Measurements from ENCODE around the gene CDK1.
A peak's percentile ranks its signal among the peaks of the same experiment; 100 is the strongest.

CDK1 gene

GRCh38 chr10:60809157-60809556 lies 30.9 kb downstream of the CDK1 start:
- H3K9me3 ChIP-seq (replicated peaks; ENCODE audit: insufficient read depth, low read length), result no peaks in the 10 kb centered on the region
- no peaks in the 10 kb centered on the region for H3K27me3 ChIP-seq (replicated peaks; ENCODE audit: insufficient read depth, low read length)
- no peak for DNase-seq
- no peak overlapping the region for H3K27ac ChIP-seq (ENCODE audit: low read length)
- H3K4me3 ChIP-seq (ENCODE audit: low read length), result no peak overlapping the region
- no peaks in the 10 kb centered on the region for H3K79me2 ChIP-seq (ENCODE audit: low read length)
- H3K4me2 ChIP-seq (ENCODE audit: low read depth, low read length), result no peak overlapping the region
- no peaks in the 10 kb centered on the region for H4K20me1 ChIP-seq (ENCODE audit: insufficient read depth, low read length)
- TF ChIP-seq EZH2phosphoT487 (IDR thresholded peaks at IDR 0.05; ENCODE audit: low read length) (no peak), EZH2 (optimal IDR thresholded peaks at IDR 0.05; ENCODE audit: low read depth, low read length) (no peak)
- TF ChIP-seq, protein P1, sequence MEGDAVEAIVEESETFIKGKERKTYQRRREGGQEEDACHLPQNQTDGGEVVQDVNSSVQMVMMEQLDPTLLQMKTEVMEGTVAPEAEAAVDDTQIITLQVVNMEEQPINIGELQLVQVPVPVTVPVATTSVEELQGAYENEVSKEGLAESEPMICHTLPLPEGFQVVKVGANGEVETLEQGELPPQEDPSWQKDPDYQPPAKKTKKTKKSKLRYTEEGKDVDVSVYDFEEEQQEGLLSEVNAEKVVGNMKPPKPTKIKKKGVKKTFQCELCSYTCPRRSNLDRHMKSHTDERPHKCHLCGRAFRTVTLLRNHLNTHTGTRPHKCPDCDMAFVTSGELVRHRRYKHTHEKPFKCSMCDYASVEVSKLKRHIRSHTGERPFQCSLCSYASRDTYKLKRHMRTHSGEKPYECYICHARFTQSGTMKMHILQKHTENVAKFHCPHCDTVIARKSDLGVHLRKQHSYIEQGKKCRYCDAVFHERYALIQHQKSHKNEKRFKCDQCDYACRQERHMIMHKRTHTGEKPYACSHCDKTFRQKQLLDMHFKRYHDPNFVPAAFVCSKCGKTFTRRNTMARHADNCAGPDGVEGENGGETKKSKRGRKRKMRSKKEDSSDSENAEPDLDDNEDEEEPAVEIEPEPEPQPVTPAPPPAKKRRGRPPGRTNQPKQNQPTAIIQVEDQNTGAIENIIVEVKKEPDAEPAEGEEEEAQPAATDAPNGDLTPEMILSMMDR (IDR thresholded peaks at IDR 0.05; ENCODE audit: low read length), result no peak
- H3K9me2 ChIP-seq (replicated peaks; ENCODE audit: insufficient read depth, low read length), result no peaks in the 10 kb centered on the region
- no peaks in the 10 kb centered on the region for H3K4me1 ChIP-seq (ENCODE audit: low read length)
- no peak overlapping the region for H2AFZ ChIP-seq (ENCODE audit: low read length)
- no peak overlapping the region for H3K9ac ChIP-seq (ENCODE audit: low read length)
- no peaks in the 10 kb centered on the region for H3K36me3 ChIP-seq (replicated peaks; ENCODE audit: insufficient read depth, low read length)
- H3F3A ChIP-seq (ENCODE audit: insufficient read depth, low read length), result no peaks in the 10 kb centered on the region

- TF ChIP-seq EZH2 (optimal IDR thresholded peaks at IDR 0.05; ENCODE audit: low read depth, low read length), result no peak
- TF ChIP-seq, protein P1 (IDR thresholded peaks at IDR 0.05; ENCODE audit: low read length), result no peak
- no peak for TF ChIP-seq EZH2phosphoT487 (IDR thresholded peaks at IDR 0.05; ENCODE audit: low read length)
- Histone ChIP-seq H3K4me3 (ENCODE audit: low read length) (no peak overlapping the region), H3K27ac (ENCODE audit: low read length) (no peak overlapping the region), H3F3A (ENCODE audit: insufficient read depth, low read length) (no peaks in the 10 kb centered on the region), H3K36me3 (replicated peaks; ENCODE audit: insufficient read depth, low read length) (no peaks in the 10 kb centered on the region), H3K9ac (ENCODE audit: low read length) (no peak overlapping the region), H3K9me3 (replicated peaks; ENCODE audit: insufficient read depth, low read length) (no peaks in the 10 kb centered on the region), H3K27me3 (replicated peaks; ENCODE audit: insufficient read depth, low read length) (no peaks in the 10 kb centered on the region), H3K9me2 (replicated peaks; ENCODE audit: insufficient read depth, low read length) (no peaks in the 10 kb centered on the region), H3K79me2 (ENCODE audit: low read length) (no peaks in the 10 kb centered on the region), H3K4me1 (ENCODE audit: low read length) (no peaks in the 10 kb centered on the region), H4K20me1 (ENCODE audit: insufficient read depth, low read length) (no peaks in the 10 kb centered on the region), H3K4me2 (ENCODE audit: low read depth, low read length) (no peak overlapping the region), H2AFZ (ENCODE audit: low read length) (no peak overlapping the region)
- DNase-seq, result no peak
These were observed 32.3 kb downstream of the CDK1 start for GRCh38 chr10:60810437-60811182.

DNA sequence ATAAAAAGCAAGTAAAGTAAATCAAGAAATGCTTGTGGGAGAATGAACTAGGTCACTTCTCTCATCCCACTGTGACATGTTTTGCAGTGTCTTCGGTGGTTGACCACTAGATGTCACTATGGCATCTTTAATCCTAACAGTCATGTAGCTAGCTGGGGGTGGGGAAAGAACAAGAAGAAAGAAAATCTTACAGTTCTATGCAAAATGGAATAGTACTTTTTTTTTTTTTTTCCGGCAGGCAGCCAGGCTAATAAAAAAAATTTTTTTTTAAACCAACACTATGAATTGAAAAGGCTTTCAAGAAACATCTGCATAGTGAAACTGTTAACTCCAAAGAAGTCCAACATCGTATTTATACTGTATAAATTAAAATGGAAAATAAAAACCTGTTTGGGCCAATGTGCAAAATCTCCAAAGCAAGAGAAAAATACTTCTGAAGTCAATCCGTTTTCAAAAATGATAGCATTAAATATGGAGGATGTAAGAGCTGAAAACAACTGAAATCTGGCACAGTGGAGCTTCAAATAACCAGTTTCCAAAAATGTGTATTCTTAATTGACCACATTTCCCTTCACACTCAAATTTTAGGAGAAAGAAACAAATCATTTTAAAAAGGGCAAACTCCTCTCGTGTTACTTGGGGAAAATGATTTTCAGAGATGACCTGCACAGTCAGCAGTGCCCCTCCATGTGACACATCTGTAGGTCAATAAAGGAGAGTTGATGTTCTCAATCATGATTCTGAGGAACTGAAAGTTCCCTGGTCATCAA lies 38.5 kb downstream of the CDK1 start:
- no peaks in the 10 kb centered on the region for H3K27me3 ChIP-seq (replicated peaks; ENCODE audit: insufficient read depth, low read length)
- no peaks in the 10 kb centered on the region for H3K79me2 ChIP-seq (ENCODE audit: low read length)
- peak overlapping the region; percentile 48 for H3K4me2 ChIP-seq (ENCODE audit: low read depth, low read length)
- peaks cover 17% of the 10 kb centered on the region for H3K4me1 ChIP-seq (ENCODE audit: low read length)
- H3K9me2 ChIP-seq (replicated peaks; ENCODE audit: insufficient read depth, low read length), result no peaks in the 10 kb centered on the region
- peak overlapping the region; percentile 5; the same call in 1 of the 2 replicates for H3K9ac ChIP-seq (ENCODE audit: low read length)
- H3F3A ChIP-seq (ENCODE audit: insufficient read depth, low read length), result no peaks in the 10 kb centered on the region
- H2AFZ ChIP-seq (ENCODE audit: low read length), result no peak overlapping the region
- peak overlapping the region; percentile 13; the same call in 1 of the 2 replicates for H3K4me3 ChIP-seq (ENCODE audit: low read length)
- no peaks in the 10 kb centered on the region for H3K36me3 ChIP-seq (replicated peaks; ENCODE audit: insufficient read depth, low read length)
- TF ChIP-seq, protein P1 (IDR thresholded peaks at IDR 0.05; ENCODE audit: low read length), result peak; percentile 85
- no peak for TF ChIP-seq EZH2 (optimal IDR thresholded peaks at IDR 0.05; ENCODE audit: low read depth, low read length)
- no peak for TF ChIP-seq EZH2phosphoT487 (IDR thresholded peaks at IDR 0.05; ENCODE audit: low read length)
- no peaks in the 10 kb centered on the region for H3K9me3 ChIP-seq (replicated peaks; ENCODE audit: insufficient read depth, low read length)
- H4K20me1 ChIP-seq (ENCODE audit: insufficient read depth, low read length), result no peaks in the 10 kb centered on the region
- DNase-seq, result peak; percentile 81
- peak overlapping the region; percentile 25; the same call in 1 of the 2 replicates for H3K27ac ChIP-seq (ENCODE audit: low read length)
